LHCN-M2 (cell line): ENCODE data around the gene REEP5. TPM values are rescaled to one million over a fixed set of nuclear protein-coding genes. Genes with fewer than 3 reads are reported as not detected.
A peak's percentile ranks its signal among the peaks of the same experiment; 100 is the strongest.
"Not testable (repeated sequence)": the region's sequence is repeated elsewhere in the genome, so short reads cannot be mapped to it uniquely, and the experiment has no call there.

ENCODE experiments used
- DNase-seq: peaks from one replicate; pipeline ENCODE4 v3.0.0-alpha.2; 2012; ENCODE audit warnings: low read depth
- total RNA-seq: library from RNA; depleted of rRNA; stranded (reverse); fragments of >200 nt; gene quantifications from 2 replicates; pipeline ENCODE4 v1.2.3, GENCODE V29; 2014

The REEP5 gene
- total RNA-seq, 1 experiment from 2014 or later = 40.6 TPM

DNA sequence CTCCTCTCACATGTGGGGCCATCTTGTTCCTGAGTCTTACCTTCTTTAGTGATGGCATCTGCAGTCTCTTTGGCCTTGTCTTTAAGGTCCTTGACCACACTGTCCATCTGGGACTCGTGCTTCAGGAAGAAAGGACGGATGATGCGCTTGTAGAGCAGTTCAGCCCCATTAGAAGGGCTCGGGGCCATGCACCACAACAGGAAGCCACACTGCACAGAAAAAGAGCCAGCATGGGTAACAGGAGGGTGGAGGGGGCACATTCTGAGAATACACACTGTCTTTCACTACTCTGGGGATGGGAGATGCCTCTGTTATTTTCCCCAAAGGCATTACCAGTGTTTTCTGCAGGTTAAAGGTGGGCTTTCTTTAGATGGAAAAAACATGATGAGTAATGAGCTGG lies 35.1 kb downstream of the REEP5 start:
- no peak for DNase-seq

GRCh38 chr5:112885001-112885400 lies 37.0 kb downstream of the REEP5 start:
- DNase-seq = no peak

GRCh38 chr5:112883192-112883591 lies 38.8 kb downstream of the REEP5 start:
- DNase-seq = no peak

DNA sequence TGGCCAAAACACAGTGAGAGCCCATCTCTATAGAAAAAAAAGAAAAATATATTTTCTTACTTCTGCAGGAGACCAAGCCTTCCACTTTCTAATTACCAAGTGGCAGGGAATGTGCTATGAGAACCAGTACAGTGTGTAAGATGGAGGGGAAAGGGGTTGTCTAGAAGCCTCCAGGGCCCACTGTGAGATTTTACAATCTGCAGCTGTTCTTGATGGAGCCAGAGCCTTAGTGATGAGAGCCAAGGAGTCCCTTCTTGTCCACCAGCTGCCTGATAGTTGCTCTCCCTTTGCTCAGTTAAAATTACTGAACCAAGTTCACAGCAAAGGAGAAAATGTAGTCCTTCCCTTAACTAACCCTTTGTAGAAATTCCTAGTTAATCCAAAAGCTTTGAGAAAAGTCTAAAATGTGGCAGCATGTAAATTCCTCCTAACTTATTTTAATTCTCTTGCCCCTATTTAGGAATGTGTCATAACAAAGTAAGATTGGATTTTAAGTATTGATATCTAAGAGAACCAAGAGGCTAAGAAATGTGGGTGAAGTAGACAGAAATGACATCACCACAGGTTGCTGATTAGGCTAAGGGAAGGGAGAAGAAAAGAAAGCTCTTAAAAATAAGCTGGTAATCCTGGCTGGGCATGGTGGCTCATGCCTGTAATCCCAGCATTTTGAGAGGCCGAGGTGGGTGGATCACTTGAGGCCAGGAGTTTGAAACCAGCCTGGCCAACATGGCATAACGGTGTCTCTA lies 41.6 kb downstream of the REEP5 start:
- peak; percentile 19 for DNase-seq

- DNase-seq = no peak
Measured at GRCh38 chr5:112878760-112879159, 43.3 kb downstream of the REEP5 start.

GRCh38 chr5:112878101-112878500 lies 43.9 kb downstream of the REEP5 start:
- no peak for DNase-seq

GRCh38 chr5:112876362-112876761 lies 45.7 kb downstream of the REEP5 start:
- no peak for DNase-seq

GRCh38 chr5:112870966-112871365 lies 51.1 kb downstream of the REEP5 start:
- DNase-seq = no peak

- DNase-seq = no peak
Measured at GRCh38 chr5:112869948-112870347, 52.1 kb downstream of the REEP5 start.

DNA sequence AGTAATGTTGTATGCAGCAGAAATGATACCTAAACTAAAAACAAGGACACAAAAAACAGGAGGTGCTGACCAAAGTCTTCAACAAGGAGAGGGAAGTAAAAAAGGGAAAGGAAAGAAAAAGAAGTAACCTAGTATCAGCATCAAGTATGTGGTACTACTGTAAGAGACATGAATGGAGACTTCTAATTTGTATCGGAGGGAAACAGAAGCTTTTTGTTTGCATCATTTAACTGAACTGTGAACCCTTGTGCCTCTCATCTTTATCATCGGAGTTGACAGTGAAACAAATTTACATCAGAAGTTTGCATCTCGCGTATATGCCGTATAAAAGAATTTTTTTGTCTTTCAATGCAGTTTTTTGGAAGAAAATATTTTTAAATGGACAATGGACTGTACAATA lies 54.6 kb downstream of the REEP5 start:
- DNase-seq = no peak

- DNase-seq = no peak
Measured at GRCh38 chr5:112866739-112867138, 55.3 kb downstream of the REEP5 start.

GRCh38 chr5:112865128-112865527 lies 56.9 kb downstream of the REEP5 start:
- no peak for DNase-seq

- DNase-seq = no peak
Measured at GRCh38 chr5:112863549-112863948, 58.5 kb downstream of the REEP5 start.

- DNase-seq = no peak
Measured at GRCh38 chr5:112862085-112862484, 59.9 kb downstream of the REEP5 start.

- no peak for DNase-seq
Measured at GRCh38 chr5:112861638-112861985, 60.4 kb downstream of the REEP5 start.

DNA sequence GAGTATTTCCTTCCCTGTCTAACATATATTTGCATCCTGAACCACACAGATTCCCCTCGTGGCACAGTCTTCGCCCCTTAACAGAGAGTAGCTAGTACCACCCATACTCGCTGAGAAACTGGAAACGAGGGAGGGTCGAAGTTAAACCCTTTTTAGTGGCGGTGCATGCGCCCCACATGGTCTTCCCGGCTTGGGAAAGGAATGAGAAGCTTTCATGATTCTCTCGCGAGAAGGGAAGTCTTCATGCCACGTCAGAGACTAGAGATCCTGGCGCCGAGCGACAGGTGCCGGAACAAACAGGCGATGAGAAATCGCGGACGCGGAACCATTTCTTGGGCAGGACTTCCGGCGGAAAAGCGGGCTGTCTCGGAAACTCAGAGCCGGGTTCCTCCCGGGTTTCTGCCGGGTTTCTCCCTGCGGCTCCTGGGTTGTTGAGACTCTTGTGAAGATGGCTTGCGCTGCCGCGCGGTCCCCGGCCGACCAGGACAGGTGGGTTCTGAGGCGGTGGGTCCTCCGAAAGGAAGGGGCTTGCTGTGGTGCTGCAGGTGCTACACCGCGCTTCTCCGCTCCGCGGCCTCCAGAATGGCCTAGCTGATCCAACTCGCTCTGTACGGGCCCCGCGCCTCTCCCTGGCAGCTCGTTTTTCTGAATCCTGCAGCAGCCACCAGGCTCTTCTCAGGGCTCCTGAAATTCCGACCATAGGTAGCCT lies 60.9 kb downstream of the REEP5 start, which contains the start of gene SRP19:
TSS of gene SRP19 (plus strand) at position 359 of the 709 bp plus-strand sequence. CDS start at position 449, 90 bp downstream.
- peak; percentile 96 for DNase-seq

GRCh38 chr5:112860571-112860928 lies 61.5 kb downstream of the REEP5 start:
- DNase-seq = not testable (repeated sequence)

DNA sequence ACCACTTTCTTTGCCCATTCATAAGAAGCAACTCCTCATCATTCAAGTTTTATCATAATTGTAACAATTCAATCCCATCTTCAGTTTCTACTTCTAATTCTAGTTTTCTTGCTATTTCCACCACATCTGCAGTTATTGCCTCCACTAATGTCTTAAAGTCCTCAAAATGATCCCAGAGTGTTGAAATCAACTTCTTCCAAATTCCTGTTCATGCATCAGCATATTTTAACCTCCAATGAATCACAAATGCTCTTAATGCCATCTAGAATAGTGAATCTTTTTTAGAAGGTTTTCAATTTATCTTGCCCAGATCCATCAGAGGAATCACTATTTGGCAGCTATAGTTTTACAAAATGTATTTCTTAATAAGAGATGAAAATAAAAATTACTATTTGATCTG lies 64.2 kb downstream of the REEP5 start:
- no peak for DNase-seq

DNA sequence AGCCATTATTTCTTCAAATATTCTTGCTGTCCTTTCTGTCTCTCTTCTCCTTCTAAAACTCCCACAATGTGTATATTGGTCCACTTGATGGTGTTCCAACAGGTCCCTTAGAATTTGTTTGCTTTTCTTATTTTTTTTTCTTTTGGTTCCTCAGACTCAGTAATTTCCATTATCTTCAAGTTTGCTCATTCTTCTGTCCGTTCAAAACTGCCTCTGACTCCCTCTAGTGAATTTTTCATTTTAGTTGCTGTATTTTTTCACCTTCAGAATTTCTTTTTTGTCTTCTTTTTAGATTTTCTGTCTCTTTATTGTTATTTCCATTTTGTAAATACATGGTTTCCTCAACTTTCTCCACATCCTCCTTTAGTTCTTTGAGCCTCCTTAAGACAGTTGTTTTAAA lies 67.4 kb downstream of the REEP5 start:
- DNase-seq = no peak

DNA sequence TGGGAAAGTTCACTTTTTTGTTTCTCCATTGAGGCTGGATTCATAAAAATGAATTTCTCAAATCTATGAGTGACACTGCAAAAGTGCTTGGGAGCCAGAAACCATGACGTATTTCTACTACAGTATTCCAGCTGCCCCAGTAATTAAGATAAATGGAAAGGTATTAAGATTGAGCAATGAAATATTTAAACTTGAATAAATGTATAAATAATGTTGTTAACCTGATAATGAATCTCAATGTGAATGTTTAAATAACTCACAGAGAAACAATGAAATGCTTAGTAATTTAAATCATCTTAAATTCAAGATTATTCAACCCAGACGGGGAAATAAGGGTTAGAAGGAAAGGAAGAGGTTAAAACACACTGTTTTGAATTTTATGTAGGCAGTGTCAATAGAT lies 72.1 kb downstream of the REEP5 start:
- no peak for DNase-seq

DNA sequence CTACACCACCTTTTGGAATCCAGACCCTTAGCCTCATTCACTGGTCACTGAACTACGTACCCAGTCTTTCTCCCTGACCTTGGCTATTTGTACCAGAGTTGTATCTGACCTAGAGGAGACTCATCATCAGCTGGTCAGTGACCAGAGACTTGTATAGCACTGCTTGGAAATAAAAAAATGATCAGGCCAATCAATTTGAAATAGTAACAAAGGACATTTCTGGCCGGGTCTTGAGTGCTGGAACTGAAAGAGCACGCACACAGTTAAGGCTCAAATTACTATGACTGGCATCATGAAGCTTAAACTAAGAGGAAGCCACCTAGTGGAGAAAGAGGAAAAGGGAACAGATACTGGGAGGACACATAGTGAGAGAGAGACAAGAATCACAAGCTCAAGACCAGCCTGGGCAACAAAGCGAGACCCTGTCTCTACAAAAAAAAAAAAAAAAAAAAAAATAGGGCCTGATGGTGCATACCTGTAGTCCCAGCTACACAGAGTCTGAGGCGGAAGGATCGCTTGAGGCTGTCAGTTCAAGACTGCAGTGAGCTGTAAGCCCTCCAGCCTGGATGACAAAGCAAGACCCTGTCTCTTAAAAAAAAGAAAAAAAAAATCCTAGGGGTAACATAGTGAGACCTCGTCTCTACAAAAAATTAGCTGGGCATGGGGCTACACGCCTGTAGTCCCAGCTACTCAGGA lies 73.8 kb downstream of the REEP5 start:
- DNase-seq = peak; percentile 77

GRCh38 chr5:112847306-112847705 lies 74.7 kb downstream of the REEP5 start:
- DNase-seq = no peak

GRCh38 chr5:112846556-112846955 lies 75.5 kb downstream of the REEP5 start:
- DNase-seq = no peak
